Activated T-cell treated with anti-CD3 and anti-CD28 coated beads, Interleukin-2, amount 50 U/mL, for 24 hours (primary cell): ENCODE results near the gene AK4.
"Not testable (repeated sequence)": the region's sequence is repeated elsewhere in the genome, so short reads cannot be mapped to it uniquely, and the experiment has no call there.

Experiments used
- DNase-seq: peaks from one replicate; pipeline ENCODE4 v3.0.0-alpha.2; 2020
- H3K27ac Mint-ChIP-seq: 2 replicates; pipeline ENCODE4 v1.8.0; 2020; ENCODE audit warnings: mild to moderate bottlenecking, mixed read lengths
- H3K27me3 Mint-ChIP-seq: 2 replicates; pipeline ENCODE4 v1.8.0; 2020; ENCODE audit warnings: mixed read lengths
- H3K36me3 Mint-ChIP-seq: 2 replicates; pipeline ENCODE4 v1.8.0; 2020; ENCODE audit warnings: low read depth, mixed read lengths
- H3K4me1 Mint-ChIP-seq: 2 replicates; pipeline ENCODE4 v1.8.0; 2020; ENCODE audit warnings: low read depth, mixed read lengths
- H3K4me3 Mint-ChIP-seq: 2 replicates; pipeline ENCODE4 v1.8.0; 2020; ENCODE audit warnings: mild to moderate bottlenecking, moderate library complexity, mixed read lengths
- H3K9me3 Mint-ChIP-seq: 2 replicates; pipeline ENCODE4 v1.8.0; 2020; ENCODE audit warnings: mixed read lengths

The AK4 gene

GRCh38 chr1:65230731-65231481, 82.9 kb downstream of the AK4 start:
- H3K27me3 Mint-ChIP-seq: peaks cover 11% of the 10 kb centered on the region
- peaks cover under 1% of the 10 kb centered on the region for H3K36me3 Mint-ChIP-seq
- no peak overlapping the region for H3K4me3 Mint-ChIP-seq
- peaks cover 23% of the 10 kb centered on the region for H3K4me1 Mint-ChIP-seq
- DNase-seq: no peak
- peak overlapping the region; percentile 84 for H3K27ac Mint-ChIP-seq
- no peaks in the 10 kb centered on the region for H3K9me3 Mint-ChIP-seq

- no peak overlapping the region for H3K4me3 Mint-ChIP-seq
- peaks cover 3% of the 10 kb centered on the region for H3K9me3 Mint-ChIP-seq
- DNase-seq: no peak
- peak overlapping the region; percentile 47 for H3K27ac Mint-ChIP-seq
- H3K4me1 Mint-ChIP-seq: peaks cover 23% of the 10 kb centered on the region
- no peaks in the 10 kb centered on the region for H3K36me3 Mint-ChIP-seq
- H3K27me3 Mint-ChIP-seq: peaks cover 11% of the 10 kb centered on the region
These were observed 83.8 kb downstream of the AK4 start for GRCh38 chr1:65231718-65232330.

- no peaks in the 10 kb centered on the region for H3K36me3 Mint-ChIP-seq
- H3K27ac Mint-ChIP-seq: peak overlapping the region; percentile 20
- H3K27me3 Mint-ChIP-seq: peaks cover 11% of the 10 kb centered on the region
- H3K4me1 Mint-ChIP-seq: peaks cover 23% of the 10 kb centered on the region
- no peak for DNase-seq
- no peak overlapping the region for H3K4me3 Mint-ChIP-seq
- H3K9me3 Mint-ChIP-seq: peaks cover 4% of the 10 kb centered on the region
These were observed 84.5 kb downstream of the AK4 start for GRCh38 chr1:65232461-65232990.

GRCh38 chr1:65233782-65234181, 85.8 kb downstream of the AK4 start:
- peaks cover 9% of the 10 kb centered on the region for H3K27me3 Mint-ChIP-seq

GRCh38 chr1:65235867-65236805, 88.1 kb downstream of the AK4 start:
- H3K9me3 Mint-ChIP-seq: peaks cover 4% of the 10 kb centered on the region
- no peak for DNase-seq

More at GRCh38 chr1:65233782-65234181, 85.8 kb downstream of the AK4 start:
- peaks cover 23% of the 10 kb centered on the region for H3K4me1 Mint-ChIP-seq
- no peak overlapping the region for H3K4me3 Mint-ChIP-seq
- H3K27ac Mint-ChIP-seq: no peak overlapping the region
- peaks cover 4% of the 10 kb centered on the region for H3K9me3 Mint-ChIP-seq
- no peak for DNase-seq
- H3K36me3 Mint-ChIP-seq: no peaks in the 10 kb centered on the region

GRCh38 chr1:65237088-65237487, 89.1 kb downstream of the AK4 start:
- H3K27ac Mint-ChIP-seq, H3K27me3 Mint-ChIP-seq, H3K9me3 Mint-ChIP-seq, H3K4me3 Mint-ChIP-seq, DNase-seq, H3K4me1 Mint-ChIP-seq, H3K36me3 Mint-ChIP-seq: not testable (repeated sequence)

More at GRCh38 chr1:65235867-65236805, 88.1 kb downstream of the AK4 start:
- Mint-ChIP-seq H3K4me3 (no peak overlapping the region), H3K27ac (no peak overlapping the region), H3K36me3 (no peaks in the 10 kb centered on the region), H3K4me1 (peaks cover 10% of the 10 kb centered on the region), H3K27me3 (peaks cover 7% of the 10 kb centered on the region)

GRCh38 chr1:65237503-65237902, 89.5 kb downstream of the AK4 start:
- no peak overlapping the region for H3K4me3 Mint-ChIP-seq
- peaks cover 9% of the 10 kb centered on the region for H3K27me3 Mint-ChIP-seq
- no peak overlapping the region for H3K27ac Mint-ChIP-seq
- peaks cover 4% of the 10 kb centered on the region for H3K9me3 Mint-ChIP-seq
- peaks cover under 1% of the 10 kb centered on the region for H3K4me1 Mint-ChIP-seq
- no peaks in the 10 kb centered on the region for H3K36me3 Mint-ChIP-seq
- no peak for DNase-seq

- H3K27ac Mint-ChIP-seq: no peak overlapping the region
- H3K4me3 Mint-ChIP-seq: no peak overlapping the region
- peaks cover 10% of the 10 kb centered on the region for H3K27me3 Mint-ChIP-seq
- H3K36me3 Mint-ChIP-seq: no peaks in the 10 kb centered on the region
- DNase-seq: no peak
- no peaks in the 10 kb centered on the region for H3K4me1 Mint-ChIP-seq
- H3K9me3 Mint-ChIP-seq: peaks cover 4% of the 10 kb centered on the region
These were observed 90.0 kb downstream of the AK4 start for GRCh38 chr1:65238010-65238409.

- H3K27ac Mint-ChIP-seq: no peak overlapping the region
- no peak for DNase-seq
- peaks cover 25% of the 10 kb centered on the region for H3K27me3 Mint-ChIP-seq
- H3K4me3 Mint-ChIP-seq: no peak overlapping the region
- H3K36me3 Mint-ChIP-seq: no peaks in the 10 kb centered on the region
- no peaks in the 10 kb centered on the region for H3K4me1 Mint-ChIP-seq
- no peaks in the 10 kb centered on the region for H3K9me3 Mint-ChIP-seq
These were observed 95.5 kb downstream of the AK4 start for GRCh38 chr1:65243491-65243890.

GRCh38 chr1:65245295-65245694, 97.3 kb downstream of the AK4 start:
- Mint-ChIP-seq H3K4me1 (no peaks in the 10 kb centered on the region), H3K27me3 (peaks cover 20% of the 10 kb centered on the region), H3K27ac (no peak overlapping the region), H3K4me3 (no peak overlapping the region), H3K36me3 (no peaks in the 10 kb centered on the region), H3K9me3 (no peaks in the 10 kb centered on the region)
- no peak for DNase-seq

GRCh38 chr1:65247419-65248359, 99.7 kb downstream of the AK4 start:
- Mint-ChIP-seq H3K36me3 (no peaks in the 10 kb centered on the region), H3K27me3 (peaks cover 16% of the 10 kb centered on the region), H3K9me3 (no peaks in the 10 kb centered on the region)

GRCh38 chr1:65250826-65251225, 102.8 kb downstream of the AK4 start:
- no peak for DNase-seq
- no peak overlapping the region for H3K4me3 Mint-ChIP-seq
- H3K36me3 Mint-ChIP-seq: no peaks in the 10 kb centered on the region
- no peaks in the 10 kb centered on the region for H3K9me3 Mint-ChIP-seq
- H3K27ac Mint-ChIP-seq: no peak overlapping the region
- peaks cover 10% of the 10 kb centered on the region for H3K27me3 Mint-ChIP-seq
- peaks cover 18% of the 10 kb centered on the region for H3K4me1 Mint-ChIP-seq

More at GRCh38 chr1:65247419-65248359, 99.7 kb downstream of the AK4 start:
- no peak for DNase-seq
- H3K27ac Mint-ChIP-seq: no peak overlapping the region
- H3K4me3 Mint-ChIP-seq: no peak overlapping the region
- H3K4me1 Mint-ChIP-seq: no peaks in the 10 kb centered on the region

GRCh38 chr1:65253800-65254319, 105.9 kb downstream of the AK4 start:
- no peak for DNase-seq
- Mint-ChIP-seq H3K4me1 (peaks cover 19% of the 10 kb centered on the region), H3K4me3 (peak overlapping the region; percentile 79), H3K36me3 (no peaks in the 10 kb centered on the region), H3K27ac (peak overlapping the region; percentile 81), H3K9me3 (no peaks in the 10 kb centered on the region), H3K27me3 (peaks cover 10% of the 10 kb centered on the region)
